ENCODE measurements around the gene SPHKAP.

Gene SPHKAP

DNA sequence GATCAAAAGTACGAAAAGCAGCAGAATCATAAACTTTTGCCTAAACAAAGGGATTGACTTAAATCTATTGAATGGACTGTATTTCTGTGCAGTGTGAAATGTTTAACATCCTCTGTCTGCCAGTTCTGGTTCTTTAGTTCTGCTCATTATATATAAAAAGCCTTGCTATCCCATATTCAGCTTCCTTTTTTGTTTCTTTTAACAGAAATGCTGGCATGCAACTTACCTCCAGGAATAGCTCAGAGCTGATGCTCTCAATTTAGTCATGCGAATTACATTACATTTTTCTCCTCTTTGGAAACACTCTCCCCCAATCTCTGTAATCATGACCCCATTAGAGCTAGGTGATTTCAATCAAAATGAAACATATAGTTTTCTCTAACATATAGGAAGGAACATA is 73.6 kb downstream of the SPHKAP start:
- no peak for DNase-seq
- Histone ChIP-seq H3K4me1 (ENCODE audit: control insufficient read depth, low read depth, low read length) (no peaks in the 10 kb centered on the region), H3K36me3 (ENCODE audit: control insufficient read depth, insufficient read depth, low read length) (no peaks in the 10 kb centered on the region), H3K4ac (ENCODE audit: low read depth, low read length) (no peak overlapping the region), H3K4me2 (ENCODE audit: low read length) (no peak overlapping the region), H3K56ac (ENCODE audit: low read length) (no peak overlapping the region), H3K79me2 (ENCODE audit: control insufficient read depth, insufficient read depth, low read length) (no peaks in the 10 kb centered on the region), H3K79me1 (ENCODE audit: low read length) (no peaks in the 10 kb centered on the region), H2BK5ac (ENCODE audit: low read length) (no peak overlapping the region), H3K18ac (ENCODE audit: low read length) (no peak overlapping the region), H2BK120ac (ENCODE audit: low read depth, low read length) (no peak overlapping the region), H4K5ac (ENCODE audit: low read length) (no peak overlapping the region), H3K27me3 (ENCODE audit: insufficient read depth, low read length, poor library complexity) (no peaks in the 10 kb centered on the region), H3K4me3 (ENCODE audit: low read length) (no peak overlapping the region), H4K8ac (ENCODE audit: low read depth, low read length) (no peak overlapping the region), H3K9ac (ENCODE audit: low read length) (no peak overlapping the region), H2AK5ac (ENCODE audit: low read length) (no peak overlapping the region), H2BK15ac (replicated peaks; ENCODE audit: low read depth) (no peak overlapping the region), H3K27ac (ENCODE audit: low read depth, low read length) (no peak overlapping the region), H3K23ac (ENCODE audit: low read length) (no peak overlapping the region)
- WGBS (ENCODE audit: extremely low coverage, insufficient coverage, low lambda C conversion rate) = no CpG with 5 or more reads among the region's 2 CpGs

DNA sequence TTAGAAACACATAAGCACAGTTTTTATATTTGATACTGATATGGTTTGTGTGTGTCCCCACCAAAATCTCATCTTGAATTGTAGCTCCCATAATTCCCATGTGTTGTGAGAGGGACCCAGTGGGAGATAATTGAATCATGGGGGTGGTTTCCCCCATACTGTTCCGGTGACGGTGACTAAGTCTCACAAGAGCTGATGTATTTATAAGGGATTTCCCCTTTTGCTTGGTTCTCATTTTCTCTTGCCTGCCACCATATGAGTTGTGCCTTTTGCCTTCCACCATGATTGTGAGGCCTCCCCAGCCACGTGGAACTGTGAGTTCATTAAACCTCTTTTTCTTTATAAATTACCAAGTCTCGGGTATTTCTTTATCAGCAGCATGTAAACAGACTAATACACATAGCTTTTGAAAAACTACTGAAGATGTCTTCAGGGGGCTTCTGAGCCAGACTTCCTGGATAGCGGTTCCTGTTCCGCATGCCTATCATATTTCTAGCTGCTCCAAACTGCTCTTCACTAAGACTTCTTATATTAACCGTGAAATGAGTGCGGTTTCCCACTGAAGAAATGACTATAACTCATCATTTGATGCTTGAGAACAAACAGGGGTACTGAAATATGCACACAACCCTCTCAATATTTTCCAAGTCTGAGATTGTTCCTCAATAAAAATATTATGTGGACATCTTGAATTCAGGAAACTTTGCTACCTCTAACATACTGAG is 75.8 kb downstream of the SPHKAP start:
- H3K4ac ChIP-seq (ENCODE audit: low read depth, low read length) = no peak overlapping the region
- no peak overlapping the region for H3K56ac ChIP-seq (ENCODE audit: low read length)
- no peak for DNase-seq

GRCh38 chr2:228104215-228104614 is 77.3 kb downstream of the SPHKAP start:
- H3K79me2 ChIP-seq (ENCODE audit: control insufficient read depth, insufficient read depth, low read length) = no peaks in the 10 kb centered on the region
- H3K27ac ChIP-seq (ENCODE audit: low read depth, low read length) = no peak overlapping the region
- no peaks in the 10 kb centered on the region for H3K4me1 ChIP-seq (ENCODE audit: control insufficient read depth, low read depth, low read length)
- no peak overlapping the region for H4K8ac ChIP-seq (ENCODE audit: low read depth, low read length)
- no peak overlapping the region for H3K18ac ChIP-seq (ENCODE audit: low read length)
- no peaks in the 10 kb centered on the region for H3K79me1 ChIP-seq (ENCODE audit: low read length)
- no peak overlapping the region for H2BK120ac ChIP-seq (ENCODE audit: low read depth, low read length)
- no peak overlapping the region for H2BK5ac ChIP-seq (ENCODE audit: low read length)
- no peak overlapping the region for H2BK15ac ChIP-seq (replicated peaks; ENCODE audit: low read depth)
- H2AK5ac ChIP-seq (ENCODE audit: low read length) = no peak overlapping the region
- H4K5ac ChIP-seq (ENCODE audit: low read length) = no peak overlapping the region
- H3K4ac ChIP-seq (ENCODE audit: low read depth, low read length) = no peak overlapping the region
- no peak overlapping the region for H3K4me2 ChIP-seq (ENCODE audit: low read length)
- no peaks in the 10 kb centered on the region for H3K36me3 ChIP-seq (ENCODE audit: control insufficient read depth, insufficient read depth, low read length)
- whole genome bisulfite sequencing (ENCODE audit: extremely low coverage, insufficient coverage, low lambda C conversion rate) = no CpG with 5 or more reads among the region's 2 CpGs
- H3K23ac ChIP-seq (ENCODE audit: low read length) = no peak overlapping the region
- H3K27me3 ChIP-seq (ENCODE audit: insufficient read depth, low read length, poor library complexity) = no peaks in the 10 kb centered on the region
- no peak overlapping the region for H3K4me3 ChIP-seq (ENCODE audit: low read length)
- H3K9ac ChIP-seq (ENCODE audit: low read length) = no peak overlapping the region
- DNase-seq = no peak
- no peak overlapping the region for H3K56ac ChIP-seq (ENCODE audit: low read length)

More for the DNA sequence above, 75.8 kb downstream of the SPHKAP start:
- no CpG with 5 or more reads among the region's 8 CpGs for WGBS (ENCODE audit: extremely low coverage, insufficient coverage, low lambda C conversion rate)
- no peak overlapping the region for H2AK5ac ChIP-seq (ENCODE audit: low read length)
- H3K23ac ChIP-seq (ENCODE audit: low read length) = no peak overlapping the region
- no peaks in the 10 kb centered on the region for H3K4me1 ChIP-seq (ENCODE audit: control insufficient read depth, low read depth, low read length)
- H3K27ac ChIP-seq (ENCODE audit: low read depth, low read length) = no peak overlapping the region
- no peaks in the 10 kb centered on the region for H3K79me1 ChIP-seq (ENCODE audit: low read length)
- no peak overlapping the region for H4K8ac ChIP-seq (ENCODE audit: low read depth, low read length)
- no peak overlapping the region for H2BK15ac ChIP-seq (replicated peaks; ENCODE audit: low read depth)
- H2BK5ac ChIP-seq (ENCODE audit: low read length) = no peak overlapping the region
- H3K79me2 ChIP-seq (ENCODE audit: control insufficient read depth, insufficient read depth, low read length) = no peaks in the 10 kb centered on the region
- no peak overlapping the region for H3K4me2 ChIP-seq (ENCODE audit: low read length)
- H3K27me3 ChIP-seq (ENCODE audit: insufficient read depth, low read length, poor library complexity) = no peaks in the 10 kb centered on the region
- no peak overlapping the region for H3K4me3 ChIP-seq (ENCODE audit: low read length)
- H3K18ac ChIP-seq (ENCODE audit: low read length) = no peak overlapping the region
- no peak overlapping the region for H4K5ac ChIP-seq (ENCODE audit: low read length)
- H3K36me3 ChIP-seq (ENCODE audit: control insufficient read depth, insufficient read depth, low read length) = no peaks in the 10 kb centered on the region
- no peak overlapping the region for H3K9ac ChIP-seq (ENCODE audit: low read length)
- H2BK120ac ChIP-seq (ENCODE audit: low read depth, low read length) = no peak overlapping the region

DNA sequence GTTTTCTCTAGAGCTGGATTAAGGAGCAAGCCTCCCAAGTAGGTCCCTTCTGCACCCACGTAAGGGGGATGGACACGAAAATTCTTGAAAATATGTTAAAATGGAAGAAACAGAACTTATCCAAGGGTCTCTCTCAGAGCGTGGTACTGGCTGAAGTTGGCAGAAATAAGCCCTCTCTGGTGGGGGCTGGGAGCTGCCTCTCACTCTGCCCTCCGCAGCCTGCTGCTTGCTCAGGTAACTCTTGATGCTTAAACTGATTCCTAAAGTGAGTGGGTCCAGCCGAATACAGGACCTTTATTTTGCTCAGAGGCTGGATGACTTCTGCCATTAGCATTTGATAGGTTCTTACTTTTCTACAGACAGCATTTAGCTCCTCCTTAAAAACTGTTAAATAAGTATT is 78.1 kb downstream of the SPHKAP start:
- Histone ChIP-seq H3K9ac (ENCODE audit: low read length) (no peak overlapping the region), H3K36me3 (ENCODE audit: control insufficient read depth, insufficient read depth, low read length) (no peaks in the 10 kb centered on the region), H3K79me2 (ENCODE audit: control insufficient read depth, insufficient read depth, low read length) (no peaks in the 10 kb centered on the region), H3K79me1 (ENCODE audit: low read length) (no peaks in the 10 kb centered on the region), H2BK5ac (ENCODE audit: low read length) (no peak overlapping the region), H4K5ac (ENCODE audit: low read length) (no peak overlapping the region), H4K8ac (ENCODE audit: low read depth, low read length) (no peak overlapping the region), H3K18ac (ENCODE audit: low read length) (no peak overlapping the region), H3K4me2 (ENCODE audit: low read length) (no peak overlapping the region), H3K27me3 (ENCODE audit: insufficient read depth, low read length, poor library complexity) (no peaks in the 10 kb centered on the region), H3K27ac (ENCODE audit: low read depth, low read length) (no peak overlapping the region), H2BK15ac (replicated peaks; ENCODE audit: low read depth) (no peak overlapping the region), H3K23ac (ENCODE audit: low read length) (no peak overlapping the region), H3K4me1 (ENCODE audit: control insufficient read depth, low read depth, low read length) (no peaks in the 10 kb centered on the region), H3K56ac (ENCODE audit: low read length) (no peak overlapping the region), H2AK5ac (ENCODE audit: low read length) (no peak overlapping the region), H3K4me3 (ENCODE audit: low read length) (no peak overlapping the region), H2BK120ac (ENCODE audit: low read depth, low read length) (no peak overlapping the region), H3K4ac (ENCODE audit: low read depth, low read length) (no peak overlapping the region)
- no peak for DNase-seq
- WGBS (ENCODE audit: extremely low coverage, insufficient coverage, low lambda C conversion rate) = no CpG with 5 or more reads among the region's 5 CpGs

- Histone ChIP-seq H3K79me2 (ENCODE audit: control insufficient read depth, insufficient read depth, low read length) (no peaks in the 10 kb centered on the region), H2BK15ac (replicated peaks; ENCODE audit: low read depth) (no peak overlapping the region), H2AK5ac (ENCODE audit: low read length) (no peak overlapping the region), H3K4me3 (ENCODE audit: low read length) (no peak overlapping the region), H3K56ac (ENCODE audit: low read length) (no peak overlapping the region), H3K27me3 (ENCODE audit: insufficient read depth, low read length, poor library complexity) (no peaks in the 10 kb centered on the region), H4K5ac (ENCODE audit: low read length) (no peak overlapping the region), H2BK120ac (ENCODE audit: low read depth, low read length) (no peak overlapping the region), H3K4me2 (ENCODE audit: low read length) (no peak overlapping the region), H2BK5ac (ENCODE audit: low read length) (no peak overlapping the region), H3K4me1 (ENCODE audit: control insufficient read depth, low read depth, low read length) (no peaks in the 10 kb centered on the region), H3K18ac (ENCODE audit: low read length) (no peak overlapping the region), H3K23ac (ENCODE audit: low read length) (no peak overlapping the region), H3K36me3 (ENCODE audit: control insufficient read depth, insufficient read depth, low read length) (no peaks in the 10 kb centered on the region), H3K9ac (ENCODE audit: low read length) (no peak overlapping the region), H3K79me1 (ENCODE audit: low read length) (no peaks in the 10 kb centered on the region), H4K8ac (ENCODE audit: low read depth, low read length) (no peak overlapping the region), H3K27ac (ENCODE audit: low read depth, low read length) (no peak overlapping the region), H3K4ac (ENCODE audit: low read depth, low read length) (no peak overlapping the region)
- no peak for DNase-seq
- no CpG with 5 or more reads among the region's 4 CpGs for WGBS (ENCODE audit: extremely low coverage, insufficient coverage, low lambda C conversion rate)
Observed at GRCh38 chr2:228102949-228103348, 78.5 kb downstream of the SPHKAP start.

DNA sequence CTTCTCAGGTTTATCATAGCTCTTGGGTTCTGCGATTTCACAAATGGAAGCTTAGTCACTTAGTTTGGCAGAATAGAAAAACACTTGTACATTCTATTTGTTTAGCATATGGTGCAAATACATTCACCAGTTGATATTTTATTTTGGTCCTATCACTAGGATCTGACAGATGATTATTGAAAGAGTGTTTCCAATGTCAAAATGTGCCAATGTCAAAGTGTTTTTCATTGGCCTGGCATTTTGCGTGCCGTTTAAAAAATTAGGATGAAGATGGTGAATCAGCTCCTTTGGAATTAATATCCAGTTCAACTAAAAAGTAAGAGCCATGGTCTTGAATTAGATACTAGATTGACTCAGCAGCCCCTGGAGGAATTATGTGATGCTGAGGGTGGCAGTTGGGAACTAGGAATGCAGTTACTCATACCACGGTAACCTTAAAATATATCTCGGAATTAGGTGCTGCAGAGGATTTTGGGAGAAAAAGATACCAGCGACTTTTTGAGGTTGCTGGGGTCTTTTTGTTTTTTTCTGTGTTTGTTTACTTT is 87.0 kb downstream of the SPHKAP start:
- H3K27me3 ChIP-seq (ENCODE audit: insufficient read depth, low read length, poor library complexity) = no peaks in the 10 kb centered on the region
- H2BK5ac ChIP-seq (ENCODE audit: low read length) = no peak overlapping the region
- no peak overlapping the region for H2AK5ac ChIP-seq (ENCODE audit: low read length)
- H3K4me3 ChIP-seq (ENCODE audit: low read length) = no peak overlapping the region
- no peak overlapping the region for H3K27ac ChIP-seq (ENCODE audit: low read depth, low read length)
- no peak for DNase-seq
- H3K4me2 ChIP-seq (ENCODE audit: low read length) = no peak overlapping the region
- H3K4ac ChIP-seq (ENCODE audit: low read depth, low read length) = no peak overlapping the region
- H2BK15ac ChIP-seq (replicated peaks; ENCODE audit: low read depth) = no peak overlapping the region
- H3K79me1 ChIP-seq (ENCODE audit: low read length) = no peaks in the 10 kb centered on the region
- no CpG with 5 or more reads among the region's 6 CpGs for WGBS (ENCODE audit: extremely low coverage, insufficient coverage, low lambda C conversion rate)
- H3K23ac ChIP-seq (ENCODE audit: low read length) = no peak overlapping the region
- H3K4me1 ChIP-seq (ENCODE audit: control insufficient read depth, low read depth, low read length) = no peaks in the 10 kb centered on the region
- H3K79me2 ChIP-seq (ENCODE audit: control insufficient read depth, insufficient read depth, low read length) = no peaks in the 10 kb centered on the region
- H2BK120ac ChIP-seq (ENCODE audit: low read depth, low read length) = no peak overlapping the region
- H4K8ac ChIP-seq (ENCODE audit: low read depth, low read length) = no peak overlapping the region
- H3K18ac ChIP-seq (ENCODE audit: low read length) = no peak overlapping the region
- H4K5ac ChIP-seq (ENCODE audit: low read length) = no peak overlapping the region
- no peak overlapping the region for H3K9ac ChIP-seq (ENCODE audit: low read length)
- H3K56ac ChIP-seq (ENCODE audit: low read length) = no peak overlapping the region
- H3K36me3 ChIP-seq (ENCODE audit: control insufficient read depth, insufficient read depth, low read length) = no peaks in the 10 kb centered on the region
